SK-N-SH (cell line): ENCODE data around the gene SELENOI. TPM values are rescaled to one million over a fixed set of nuclear protein-coding genes. Genes with fewer than 3 reads are reported as not detected.

Experiments
- CTCF ChIA-PET: fragments of 300-600, 350-600 bp; formaldehyde crosslinking; extraction: SDS; loops from one replicate; lab custom pipeline; 2021; lab: Yijun Ruan, JAX
- POLR2A ChIA-PET: fragments of 350-600 bp; sonication (Branson Sonifier 250); formaldehyde crosslinking; extraction: SDS; loops from one replicate; lab custom pipeline; 2020; ENCODE audit warnings: antibody characterized with exemption, inconsistent platforms; lab: Yijun Ruan, JAX
- DNase-seq: peaks from one replicate; pipeline ENCODE4 v3.0.0; 2012
- H2AFZ ChIP-seq: fragments of 200-600 bp; sonication (generic); 2 replicates; pipeline ENCODE4 v1.8.1; 2016; ENCODE audit warnings: antibody characterized with exemption, mild to moderate bottlenecking, low read depth
- H3F3A ChIP-seq: fragments of 200-600 bp; sonication (generic); replicated peaks from 2 replicates; pipeline ENCODE3; 2016; ENCODE audit warnings: antibody characterized with exemption, mild to moderate bottlenecking; ENCODE audit not compliant: insufficient read depth
- H3K27ac ChIP-seq, 2 experiments: fragments of 200-500 bp in 1 of 2; fragments of 200-600 bp in 1 of 2; sonication (Bioruptor generic) in 1 of 2; sonication (generic), shearing (Covaris generic) in 1 of 2; 2 replicates each; pipeline versions ENCODE4 v1.5.1 to v1.6.1; 2014 to 2016; ENCODE audit warnings: low read depth in 2 of 2, inconsistent platforms in 1 of 2, low read length in 1 of 2, mild to moderate bottlenecking in 1 of 2, mixed read lengths in 1 of 2
- H3K27me3 ChIP-seq: fragments of 200-600 bp; sonication (generic), shearing (Covaris generic); 2 replicates; pipeline ENCODE4 v1.6.1; 2016; ENCODE audit warnings: mixed run types; ENCODE audit not compliant: insufficient read depth
- H3K36me3 ChIP-seq, 2 experiments: fragments of 200-500 bp in 1 of 2; fragments of 200-600 bp in 1 of 2; sonication (Bioruptor generic) in 1 of 2; sonication (generic) in 1 of 2; replicated peaks in 1 of 2; 2 replicates each; pipeline versions ENCODE3 to v1.5.1; 2014 to 2016; ENCODE audit warnings: low read length in 1 of 2, mild to moderate bottlenecking in 1 of 2; ENCODE audit not compliant: insufficient read depth in 2 of 2, control insufficient read depth in 1 of 2
- H3K4me1 ChIP-seq, 2 experiments: fragments of 200-500 bp in 1 of 2; fragments of 200-600 bp in 1 of 2; sonication (Bioruptor generic) in 1 of 2; sonication (generic), shearing (Covaris generic) in 1 of 2; 2 replicates each; pipeline versions ENCODE4 v1.5.1 to v1.6.1; 2014 to 2016; ENCODE audit warnings: low read depth in 1 of 2, low read length in 1 of 2, mixed run types in 1 of 2; ENCODE audit not compliant: insufficient read depth in 2 of 2, control insufficient read depth in 1 of 2
- H3K4me2 ChIP-seq: fragments of 200-600 bp; sonication (generic), shearing (Covaris generic); 2 replicates; pipeline ENCODE4 v1.6.1; 2017; ENCODE audit warnings: mixed run types
- H3K4me3 ChIP-seq, 2 experiments: fragments of 200-500 bp in 1 of 2; fragments of 200-600 bp in 1 of 2; sonication (Bioruptor generic) in 1 of 2; sonication (generic), shearing (Covaris generic) in 1 of 2; 2 replicates each; pipeline versions ENCODE4 v1.5.1 to v1.8.1; 2014 to 2016; ENCODE audit warnings: low read depth in 2 of 2, inconsistent platforms in 1 of 2, low read length in 1 of 2, mild to moderate bottlenecking in 1 of 2, mixed read lengths in 1 of 2, moderate library complexity in 1 of 2
- H3K79me2 ChIP-seq: fragments of 200-600 bp; sonication (generic); 2 replicates; pipeline ENCODE4 v1.8.1; 2017; ENCODE audit warnings: mild to moderate bottlenecking; ENCODE audit not compliant: insufficient read depth
- H3K9ac ChIP-seq: fragments of 200-600 bp; sonication (generic); 2 replicates; pipeline ENCODE4 v1.6.1; 2017; ENCODE audit warnings: mixed run types
- H3K9me2 ChIP-seq: fragments of 200-600 bp; sonication (generic); 2 replicates; pipeline ENCODE4 v1.6.1; 2017; ENCODE audit warnings: mixed run types
- H3K9me3 ChIP-seq: fragments of 200-600 bp; sonication (generic); 2 replicates; pipeline ENCODE4 v1.6.1; 2017; ENCODE audit warnings: mixed run types, mild to moderate bottlenecking, moderate library complexity
- H4K20me1 ChIP-seq: fragments of 200-600 bp; sonication (generic); 2 replicates; pipeline ENCODE4 v1.6.1; 2017; ENCODE audit warnings: mild to moderate bottlenecking, mixed run types; ENCODE audit not compliant: insufficient read depth
- FOSL2 ChIP-seq: IDR thresholded peaks from 2 replicates; pipeline ENCODE4 v1.4.0; 2012; ENCODE audit warnings: low read depth, mild to moderate bottlenecking, moderate library complexity, borderline replicate concordance
- MEF2A ChIP-seq: IDR thresholded peaks from 2 replicates; pipeline ENCODE4 v1.4.0; 2012; ENCODE audit warnings: low read depth, borderline replicate concordance
- MXI1 ChIP-seq: IDR thresholded peaks from 2 replicates; pipeline ENCODE4 v1.6.1; 2012; ENCODE audit warnings: mild to moderate bottlenecking, low read depth, low read length, improper control_type of control experiment
- NFIC ChIP-seq: IDR thresholded peaks from 2 replicates; pipeline ENCODE4 v1.4.0; 2012; ENCODE audit warnings: borderline replicate concordance
- POLR2AphosphoS5 ChIP-seq: IDR thresholded peaks from 2 replicates; pipeline ENCODE4 v1.6.1; 2012; ENCODE audit warnings: low read depth, low read length
- RAD21 ChIP-seq: IDR thresholded peaks from 2 replicates; pipeline ENCODE4 v1.6.1; 2012; ENCODE audit warnings: mild to moderate bottlenecking, low read length
- RCOR1 ChIP-seq: fragments of 150-350 bp; IDR thresholded peaks from 2 replicates; pipeline ENCODE4 v1.6.1; 2017; ENCODE audit warnings: antibody characterized with exemption, low read length
- SIN3A ChIP-seq: IDR thresholded peaks from 2 replicates; pipeline ENCODE4 v1.6.1; 2012; ENCODE audit warnings: low read depth, mild to moderate bottlenecking, low read length, moderate library complexity, borderline replicate concordance
- SMC3 ChIP-seq: IDR thresholded peaks from 2 replicates; pipeline ENCODE4 v1.6.1; 2012; ENCODE audit warnings: low read depth, low read length, improper control_type of control experiment
- TEAD4 ChIP-seq: IDR thresholded peaks from 2 replicates; pipeline ENCODE4 v1.4.0; 2012; ENCODE audit warnings: mild to moderate bottlenecking, borderline replicate concordance; ENCODE audit not compliant: insufficient read depth
- WGBS: methylation state at CpG from one replicate; pipeline ENCODE4 v1.1.6; 2017; ENCODE audit warnings: low lambda C conversion rate; 5-methylcytosine and 5-hydroxymethylcytosine counted together
- polyA plus RNA-seq, 3 experiments: library from polyadenylated mRNA; depleted of rRNA; stranded (reverse); fragments of >200 nt; gene quantifications; 2 replicates each; pipeline ENCODE4 v1.2.3, GENCODE V29; 2012
- TF ChIP-seq, protein P1 (sequence below): fragments of 150-350 bp; IDR thresholded peaks from 2 replicates; pipeline ENCODE4 v1.6.1; 2017; ENCODE audit warnings: antibody characterized with exemption, low read length, low read depth, borderline replicate concordance
- TF ChIP-seq, protein P2 (sequence below): IDR thresholded peaks from 2 replicates; pipeline ENCODE4 v1.6.1; 2012; ENCODE audit warnings: mild to moderate bottlenecking, low read depth, low read length, moderate library complexity
- TF ChIP-seq, protein P3 (sequence below): IDR thresholded peaks from 2 replicates; pipeline ENCODE4 v1.4.0; 2012; ENCODE audit warnings: low read depth
- TF ChIP-seq, protein P4 (sequence below): IDR thresholded peaks from 2 replicates; pipeline ENCODE4; 2012
- TF ChIP-seq, protein P5 (sequence below): fragments of 200-600 bp; sonication (generic); IDR thresholded peaks from 2 replicates; pipeline ENCODE4 v1.6.1; 2017; ENCODE audit warnings: antibody characterized with exemption, mild to moderate bottlenecking, moderate library complexity
- TF ChIP-seq, protein P6 (sequence below): IDR thresholded peaks from 2 replicates; pipeline ENCODE4 v1.4.0; 2012; ENCODE audit warnings: low read depth, borderline replicate concordance

The SELENOI gene
- polyA plus RNA-seq, 1 of the 3 experiments (the other 2 are of a cell fraction) = 4.4 TPM

DNA sequence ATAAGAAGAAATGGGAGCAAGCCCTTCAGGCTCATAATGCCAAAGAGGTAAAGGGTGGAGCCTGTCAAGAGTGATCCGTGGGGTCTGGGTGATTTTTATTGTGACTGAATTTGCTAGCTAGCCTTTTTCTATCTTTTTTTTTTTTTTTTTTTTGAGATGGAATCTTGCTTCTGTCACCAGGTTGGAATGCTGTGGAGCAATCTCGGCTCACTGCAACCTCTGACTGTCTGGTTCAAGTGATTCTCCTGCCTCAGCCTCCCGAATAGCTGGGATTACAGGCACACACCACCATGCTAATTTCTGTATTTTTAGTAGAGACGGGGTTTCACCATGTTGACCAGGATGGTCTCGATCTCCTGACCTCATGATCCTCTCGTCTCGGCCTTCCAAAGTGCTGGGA, 84.9 kb downstream of the SELENOI start:
- 70% methylated on average over 7 of the region's 7 CpGs for WGBS
- no peaks in the 10 kb centered on the region for H3K9me3 ChIP-seq

More for the DNA sequence above, 84.9 kb downstream of the SELENOI start:
- no peaks in the 10 kb centered on the region; a peak in 2 of 4 replicates for H3K4me1 ChIP-seq
- H3K79me2 ChIP-seq = no peaks in the 10 kb centered on the region
- CTCF ChIA-PET = interaction anchor here (1.0 to 1.2 kb wide), 3 partner anchors 11 to 135 kb away, joined by 3 read pairs; no protein-coding TSS in a partner anchor
- no peak overlapping the region for H2AFZ ChIP-seq
- H3K9me2 ChIP-seq = no peaks in the 10 kb centered on the region
- no peak overlapping the region for H3K27ac ChIP-seq
- no peak overlapping the region for H3K4me3 ChIP-seq
- H4K20me1 ChIP-seq = no peaks in the 10 kb centered on the region
- no peaks in the 10 kb centered on the region for H3F3A ChIP-seq
- TF ChIP-seq POLR2AphosphoS5 (no peak), NFIC (no peak), FOSL2 (no peak), SMC3 (no peak), MXI1 (no peak), RAD21 (no peak), MEF2A (no peak), TEAD4 (no peak), RCOR1 (no peak), SIN3A (no peak)
- TF ChIP-seq, protein P1, sequence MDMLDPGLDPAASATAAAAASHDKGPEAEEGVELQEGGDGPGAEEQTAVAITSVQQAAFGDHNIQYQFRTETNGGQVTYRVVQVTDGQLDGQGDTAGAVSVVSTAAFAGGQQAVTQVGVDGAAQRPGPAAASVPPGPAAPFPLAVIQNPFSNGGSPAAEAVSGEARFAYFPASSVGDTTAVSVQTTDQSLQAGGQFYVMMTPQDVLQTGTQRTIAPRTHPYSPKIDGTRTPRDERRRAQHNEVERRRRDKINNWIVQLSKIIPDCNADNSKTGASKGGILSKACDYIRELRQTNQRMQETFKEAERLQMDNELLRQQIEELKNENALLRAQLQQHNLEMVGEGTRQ = no peak
- TF ChIP-seq, protein P2, sequence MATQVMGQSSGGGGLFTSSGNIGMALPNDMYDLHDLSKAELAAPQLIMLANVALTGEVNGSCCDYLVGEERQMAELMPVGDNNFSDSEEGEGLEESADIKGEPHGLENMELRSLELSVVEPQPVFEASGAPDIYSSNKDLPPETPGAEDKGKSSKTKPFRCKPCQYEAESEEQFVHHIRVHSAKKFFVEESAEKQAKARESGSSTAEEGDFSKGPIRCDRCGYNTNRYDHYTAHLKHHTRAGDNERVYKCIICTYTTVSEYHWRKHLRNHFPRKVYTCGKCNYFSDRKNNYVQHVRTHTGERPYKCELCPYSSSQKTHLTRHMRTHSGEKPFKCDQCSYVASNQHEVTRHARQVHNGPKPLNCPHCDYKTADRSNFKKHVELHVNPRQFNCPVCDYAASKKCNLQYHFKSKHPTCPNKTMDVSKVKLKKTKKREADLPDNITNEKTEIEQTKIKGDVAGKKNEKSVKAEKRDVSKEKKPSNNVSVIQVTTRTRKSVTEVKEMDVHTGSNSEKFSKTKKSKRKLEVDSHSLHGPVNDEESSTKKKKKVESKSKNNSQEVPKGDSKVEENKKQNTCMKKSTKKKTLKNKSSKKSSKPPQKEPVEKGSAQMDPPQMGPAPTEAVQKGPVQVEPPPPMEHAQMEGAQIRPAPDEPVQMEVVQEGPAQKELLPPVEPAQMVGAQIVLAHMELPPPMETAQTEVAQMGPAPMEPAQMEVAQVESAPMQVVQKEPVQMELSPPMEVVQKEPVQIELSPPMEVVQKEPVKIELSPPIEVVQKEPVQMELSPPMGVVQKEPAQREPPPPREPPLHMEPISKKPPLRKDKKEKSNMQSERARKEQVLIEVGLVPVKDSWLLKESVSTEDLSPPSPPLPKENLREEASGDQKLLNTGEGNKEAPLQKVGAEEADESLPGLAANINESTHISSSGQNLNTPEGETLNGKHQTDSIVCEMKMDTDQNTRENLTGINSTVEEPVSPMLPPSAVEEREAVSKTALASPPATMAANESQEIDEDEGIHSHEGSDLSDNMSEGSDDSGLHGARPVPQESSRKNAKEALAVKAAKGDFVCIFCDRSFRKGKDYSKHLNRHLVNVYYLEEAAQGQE = no peak
- TF ChIP-seq, protein P3, sequence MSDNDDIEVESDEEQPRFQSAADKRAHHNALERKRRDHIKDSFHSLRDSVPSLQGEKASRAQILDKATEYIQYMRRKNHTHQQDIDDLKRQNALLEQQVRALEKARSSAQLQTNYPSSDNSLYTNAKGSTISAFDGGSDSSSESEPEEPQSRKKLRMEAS = no peak
- TF ChIP-seq, protein P4, sequence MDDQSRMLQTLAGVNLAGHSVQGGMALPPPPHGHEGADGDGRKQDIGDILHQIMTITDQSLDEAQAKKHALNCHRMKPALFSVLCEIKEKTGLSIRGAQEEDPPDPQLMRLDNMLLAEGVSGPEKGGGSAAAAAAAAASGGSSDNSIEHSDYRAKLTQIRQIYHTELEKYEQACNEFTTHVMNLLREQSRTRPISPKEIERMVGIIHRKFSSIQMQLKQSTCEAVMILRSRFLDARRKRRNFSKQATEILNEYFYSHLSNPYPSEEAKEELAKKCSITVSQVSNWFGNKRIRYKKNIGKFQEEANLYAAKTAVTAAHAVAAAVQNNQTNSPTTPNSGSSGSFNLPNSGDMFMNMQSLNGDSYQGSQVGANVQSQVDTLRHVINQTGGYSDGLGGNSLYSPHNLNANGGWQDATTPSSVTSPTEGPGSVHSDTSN = no peak
- TF ChIP-seq, protein P5, sequence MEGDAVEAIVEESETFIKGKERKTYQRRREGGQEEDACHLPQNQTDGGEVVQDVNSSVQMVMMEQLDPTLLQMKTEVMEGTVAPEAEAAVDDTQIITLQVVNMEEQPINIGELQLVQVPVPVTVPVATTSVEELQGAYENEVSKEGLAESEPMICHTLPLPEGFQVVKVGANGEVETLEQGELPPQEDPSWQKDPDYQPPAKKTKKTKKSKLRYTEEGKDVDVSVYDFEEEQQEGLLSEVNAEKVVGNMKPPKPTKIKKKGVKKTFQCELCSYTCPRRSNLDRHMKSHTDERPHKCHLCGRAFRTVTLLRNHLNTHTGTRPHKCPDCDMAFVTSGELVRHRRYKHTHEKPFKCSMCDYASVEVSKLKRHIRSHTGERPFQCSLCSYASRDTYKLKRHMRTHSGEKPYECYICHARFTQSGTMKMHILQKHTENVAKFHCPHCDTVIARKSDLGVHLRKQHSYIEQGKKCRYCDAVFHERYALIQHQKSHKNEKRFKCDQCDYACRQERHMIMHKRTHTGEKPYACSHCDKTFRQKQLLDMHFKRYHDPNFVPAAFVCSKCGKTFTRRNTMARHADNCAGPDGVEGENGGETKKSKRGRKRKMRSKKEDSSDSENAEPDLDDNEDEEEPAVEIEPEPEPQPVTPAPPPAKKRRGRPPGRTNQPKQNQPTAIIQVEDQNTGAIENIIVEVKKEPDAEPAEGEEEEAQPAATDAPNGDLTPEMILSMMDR = no peak
- TF ChIP-seq, protein P6, sequence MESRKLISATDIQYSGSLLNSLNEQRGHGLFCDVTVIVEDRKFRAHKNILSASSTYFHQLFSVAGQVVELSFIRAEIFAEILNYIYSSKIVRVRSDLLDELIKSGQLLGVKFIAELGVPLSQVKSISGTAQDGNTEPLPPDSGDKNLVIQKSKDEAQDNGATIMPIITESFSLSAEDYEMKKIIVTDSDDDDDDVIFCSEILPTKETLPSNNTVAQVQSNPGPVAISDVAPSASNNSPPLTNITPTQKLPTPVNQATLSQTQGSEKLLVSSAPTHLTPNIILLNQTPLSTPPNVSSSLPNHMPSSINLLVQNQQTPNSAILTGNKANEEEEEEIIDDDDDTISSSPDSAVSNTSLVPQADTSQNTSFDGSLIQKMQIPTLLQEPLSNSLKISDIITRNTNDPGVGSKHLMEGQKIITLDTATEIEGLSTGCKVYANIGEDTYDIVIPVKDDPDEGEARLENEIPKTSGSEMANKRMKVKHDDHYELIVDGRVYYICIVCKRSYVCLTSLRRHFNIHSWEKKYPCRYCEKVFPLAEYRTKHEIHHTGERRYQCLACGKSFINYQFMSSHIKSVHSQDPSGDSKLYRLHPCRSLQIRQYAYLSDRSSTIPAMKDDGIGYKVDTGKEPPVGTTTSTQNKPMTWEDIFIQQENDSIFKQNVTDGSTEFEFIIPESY = no peak
- TF ChIP-seq, all 33 proteins: peak for 0
- no peak overlapping the region for H3K4me2 ChIP-seq
- POLR2A ChIA-PET = no interaction called here
- no peaks in the 10 kb centered on the region for H3K36me3 ChIP-seq
- no peak overlapping the region for H3K9ac ChIP-seq
- H3K27me3 ChIP-seq = no peaks in the 10 kb centered on the region
- DNase-seq = no peak
